DMS114 treated with DMSO at 0.1 percent for 48 hours (cell line): Measurements from ENCODE around the gene KCP.

Experiments used
- DNase-seq: peaks from one replicate; lab custom pipeline; 2025; ENCODE audit not compliant: unreplicated experiment; lab: John Stamatoyannopoulos, UW

The KCP gene

GRCh38 chr7:128830231-128831177 lies 80.0 kb downstream of the KCP start, which contains the start of gene FLNC:
FLNC (plus strand) TSS chr7:128830406; CDS start chr7:128830638, 232 bp downstream.
- no peak for DNase-seq

GRCh38 chr7:128829391-128830166 lies 80.9 kb downstream of the KCP start:
- DNase-seq, result no peak

DNA sequence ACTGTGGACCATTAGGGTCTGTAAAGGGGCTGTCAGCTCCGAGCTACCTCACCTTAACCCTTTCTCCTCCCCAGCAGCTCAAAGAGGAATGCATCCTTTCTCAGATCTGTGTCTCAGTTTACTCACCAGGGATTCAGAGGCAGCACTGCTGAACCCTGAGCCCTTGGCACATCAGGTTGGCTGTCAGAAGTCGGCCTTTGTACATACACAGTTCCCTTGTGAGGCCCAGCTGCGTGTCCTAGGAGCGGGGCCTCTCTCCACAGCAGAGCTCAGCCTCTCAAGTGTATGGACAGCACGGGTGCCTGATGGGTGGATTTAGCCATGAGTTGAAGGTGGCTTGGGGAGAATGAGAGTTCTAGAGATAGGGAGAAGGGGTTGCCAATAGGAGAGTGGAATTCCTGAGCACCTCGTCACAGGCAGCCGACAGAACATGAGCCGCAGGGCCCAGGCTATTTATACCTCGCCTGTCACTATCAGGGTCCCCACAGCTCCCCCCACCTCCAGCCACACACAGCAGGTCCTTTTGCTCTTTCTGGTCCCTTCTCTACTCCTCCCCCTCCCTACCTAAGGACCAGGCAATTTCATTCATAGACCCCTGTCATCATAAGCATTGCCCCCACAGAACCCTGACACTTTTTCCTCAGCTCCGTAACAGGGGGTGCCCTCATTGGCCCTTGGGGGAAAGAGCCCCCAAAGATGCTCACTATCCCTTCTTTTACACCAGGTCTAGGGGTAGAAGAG lies 82.4 kb downstream of the KCP start:
- no peak for DNase-seq

GRCh38 chr7:128827248-128827958 lies 83.1 kb downstream of the KCP start:
- no peak for DNase-seq

- DNase-seq, result no peak
Measured at GRCh38 chr7:128826916-128827247, 83.6 kb downstream of the KCP start.
